Hepatic stellate cell (primary cell): ENCODE results near the gene ESRP2.

ENCODE experiments used
- DNase-seq: peaks from one replicate; pipeline ENCODE4 v3.0.0; 2011; ENCODE audit warnings: low spot score

ESRP2 gene

GRCh38 chr16:68263559-68264127 is 27.7 kb upstream of the ESRP2 start:
- no peak for DNase-seq

- no peak for DNase-seq
Observed at GRCh38 chr16:68259007-68259825, 23.3 kb upstream of the ESRP2 start.

DNA sequence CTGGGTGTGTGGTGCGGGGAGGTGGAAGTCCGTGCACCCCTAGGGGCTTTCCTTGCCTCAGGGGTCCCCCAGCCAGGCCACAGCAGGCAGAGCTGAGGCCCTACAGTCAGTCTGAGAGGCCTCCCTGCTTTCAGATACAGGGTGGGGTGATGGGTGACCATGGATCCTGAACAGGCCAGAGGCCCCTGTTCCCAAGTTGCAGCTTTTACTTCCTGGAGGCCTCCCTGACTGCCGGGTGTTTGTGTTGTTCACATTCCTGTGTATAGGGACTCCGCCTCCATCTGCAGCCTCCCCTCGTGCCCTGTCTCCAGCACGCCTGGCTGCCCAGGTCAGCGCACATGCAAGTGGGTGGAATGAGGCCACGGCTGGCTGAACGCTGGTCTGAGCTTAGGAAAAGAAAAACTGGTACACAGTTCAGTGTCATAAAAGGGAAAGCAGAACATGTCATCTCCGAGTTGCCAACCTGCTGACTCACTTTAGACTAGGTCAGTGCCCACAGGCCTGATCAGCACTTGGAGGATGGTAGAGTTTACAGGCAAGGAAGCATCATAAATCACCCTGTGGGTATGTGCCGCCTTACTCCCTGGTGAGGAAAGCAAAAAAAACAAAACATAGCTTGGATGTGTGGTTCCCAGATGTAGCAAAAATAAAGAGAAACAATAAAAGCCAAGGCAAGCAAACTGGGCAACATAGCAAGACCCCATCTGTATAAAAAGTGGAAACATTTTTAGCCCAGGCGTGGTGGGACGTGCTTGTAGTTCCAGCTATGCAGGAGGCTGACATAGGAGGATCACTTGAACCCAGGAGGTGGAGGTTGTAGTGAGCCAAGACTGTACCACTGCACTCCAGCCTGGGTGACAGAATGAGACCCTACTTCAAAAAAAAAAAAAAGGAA is 22.2 kb upstream of the ESRP2 start:
- DNase-seq = no peak

- no peak for DNase-seq
Observed at GRCh38 chr16:68257251-68257905, 21.5 kb upstream of the ESRP2 start.

DNA sequence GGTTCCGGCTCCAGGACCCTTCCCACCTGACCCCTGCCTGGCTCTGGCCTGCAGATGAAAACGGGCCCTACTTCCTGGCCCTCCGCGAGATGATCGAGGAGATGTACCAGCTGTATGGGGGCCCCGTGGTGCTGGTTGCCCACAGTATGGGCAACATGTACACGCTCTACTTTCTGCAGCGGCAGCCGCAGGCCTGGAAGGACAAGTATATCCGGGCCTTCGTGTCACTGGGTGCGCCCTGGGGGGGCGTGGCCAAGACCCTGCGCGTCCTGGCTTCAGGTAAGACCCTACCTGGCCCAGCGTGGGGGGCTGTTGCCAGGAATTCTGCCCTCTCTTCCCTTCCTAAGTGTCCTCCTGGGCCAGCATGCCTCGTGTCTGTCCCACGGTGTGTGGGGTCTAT is 19.8 kb upstream of the ESRP2 start:
- no peak for DNase-seq

- DNase-seq = no peak
Observed at GRCh38 chr16:68253721-68254120, 17.8 kb upstream of the ESRP2 start.

- no peak for DNase-seq
Observed at GRCh38 chr16:68252383-68252782, 16.5 kb upstream of the ESRP2 start.

- DNase-seq = no peak
Observed at GRCh38 chr16:68251832-68252231, 15.9 kb upstream of the ESRP2 start.

DNA sequence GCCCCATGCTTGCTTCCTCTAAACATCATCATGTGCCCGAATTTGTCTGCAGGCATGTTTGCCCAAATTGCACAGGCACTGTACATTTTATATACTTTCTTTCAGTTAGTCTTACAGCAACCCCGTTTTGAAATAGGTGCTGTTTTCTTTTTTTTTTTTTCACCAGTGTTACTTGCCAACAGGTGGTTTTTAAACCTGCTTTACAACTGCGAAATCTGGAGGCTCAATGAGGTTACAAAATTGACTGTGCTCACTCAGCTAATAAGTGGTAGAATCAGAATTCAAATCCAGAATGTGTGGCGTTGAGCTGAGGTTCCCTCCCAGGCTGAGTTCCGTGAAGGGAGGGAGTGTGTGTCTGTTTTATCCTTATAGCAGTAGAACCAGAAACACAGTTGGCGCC is 15.0 kb upstream of the ESRP2 start:
- DNase-seq = no peak

- DNase-seq = no peak
Observed at GRCh38 chr16:68249371-68249770, 13.4 kb upstream of the ESRP2 start.

GRCh38 chr16:68247932-68248331 is 12.0 kb upstream of the ESRP2 start:
- DNase-seq = no peak

- no peak for DNase-seq
Observed at GRCh38 chr16:68247400-68247799, 11.5 kb upstream of the ESRP2 start.

GRCh38 chr16:68246666-68247065 is 10.7 kb upstream of the ESRP2 start:
- no peak for DNase-seq

DNA sequence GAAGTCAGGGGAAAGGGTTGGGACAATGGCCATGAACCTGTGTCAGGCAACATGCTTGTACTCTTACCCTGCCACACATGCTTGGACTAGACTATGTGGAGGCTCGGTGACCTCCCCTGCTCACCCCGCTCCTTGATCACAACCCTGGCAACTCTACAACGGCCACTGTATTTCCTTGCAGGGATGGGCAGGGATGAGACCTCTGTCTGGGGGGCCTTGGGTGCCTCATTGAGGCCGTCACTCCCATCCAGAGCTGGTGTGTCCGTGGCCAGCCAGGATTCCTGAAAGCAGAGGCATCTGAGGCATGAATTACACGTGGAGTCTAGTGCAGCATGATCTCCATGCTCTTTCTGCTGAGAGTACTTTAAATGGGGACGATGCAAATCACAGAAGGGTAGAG is 10.2 kb upstream of the ESRP2 start:
- DNase-seq = no peak

DNA sequence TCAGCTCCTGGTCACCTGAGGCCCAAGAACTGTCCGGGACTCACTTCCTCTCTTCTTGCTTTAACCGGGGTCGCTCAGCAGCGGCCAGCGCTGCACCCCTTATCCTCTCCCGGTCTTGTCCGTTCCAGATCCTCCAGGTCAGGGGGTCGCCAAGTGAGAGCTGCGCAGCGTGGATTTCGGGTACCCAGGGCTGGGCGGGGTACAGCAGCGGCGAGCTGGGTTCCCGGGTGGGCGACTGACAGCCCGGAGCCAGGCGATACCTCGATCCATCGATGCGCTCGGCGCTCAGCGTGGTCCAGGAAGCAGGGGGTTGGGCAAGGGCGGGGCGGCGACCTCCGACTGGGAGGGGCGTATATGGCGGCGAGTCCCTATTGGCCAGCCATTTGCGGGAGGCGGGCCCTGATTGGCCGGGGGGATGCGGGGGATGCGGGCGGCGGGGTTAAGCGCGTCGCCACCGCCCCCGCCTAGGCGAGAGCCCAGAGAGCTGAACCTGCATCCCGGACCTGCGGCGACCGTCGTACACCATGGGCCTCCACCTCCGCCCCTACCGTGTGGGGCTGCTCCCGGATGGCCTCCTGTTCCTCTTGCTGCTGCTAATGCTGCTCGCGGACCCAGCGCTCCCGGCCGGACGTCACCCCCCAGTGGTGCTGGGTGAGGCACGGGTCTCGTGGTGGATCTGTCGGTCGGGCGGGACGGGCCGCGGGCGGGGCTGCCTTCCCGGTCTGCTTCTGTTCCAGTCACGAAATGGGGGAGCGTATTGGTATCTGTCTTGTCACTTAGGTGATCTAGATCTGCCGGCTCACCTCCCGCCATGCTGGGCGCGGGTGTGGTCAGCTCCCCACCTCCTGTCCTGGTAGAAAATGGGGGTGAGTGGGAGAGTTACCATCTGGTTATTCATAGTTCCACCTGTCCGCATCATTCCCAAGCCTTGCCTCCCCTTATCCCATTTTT is 9.3 kb upstream of the ESRP2 start, which contains the start of gene PLA2G15:
Gene PLA2G15 (plus strand): TSS at position 471 of the 951 bp plus-strand sequence. CDS start 54 bp downstream, at position 525.
- peak; percentile 98 for DNase-seq

GRCh38 chr16:68244481-68244902 is 8.6 kb upstream of the ESRP2 start:
- DNase-seq = no peak

DNA sequence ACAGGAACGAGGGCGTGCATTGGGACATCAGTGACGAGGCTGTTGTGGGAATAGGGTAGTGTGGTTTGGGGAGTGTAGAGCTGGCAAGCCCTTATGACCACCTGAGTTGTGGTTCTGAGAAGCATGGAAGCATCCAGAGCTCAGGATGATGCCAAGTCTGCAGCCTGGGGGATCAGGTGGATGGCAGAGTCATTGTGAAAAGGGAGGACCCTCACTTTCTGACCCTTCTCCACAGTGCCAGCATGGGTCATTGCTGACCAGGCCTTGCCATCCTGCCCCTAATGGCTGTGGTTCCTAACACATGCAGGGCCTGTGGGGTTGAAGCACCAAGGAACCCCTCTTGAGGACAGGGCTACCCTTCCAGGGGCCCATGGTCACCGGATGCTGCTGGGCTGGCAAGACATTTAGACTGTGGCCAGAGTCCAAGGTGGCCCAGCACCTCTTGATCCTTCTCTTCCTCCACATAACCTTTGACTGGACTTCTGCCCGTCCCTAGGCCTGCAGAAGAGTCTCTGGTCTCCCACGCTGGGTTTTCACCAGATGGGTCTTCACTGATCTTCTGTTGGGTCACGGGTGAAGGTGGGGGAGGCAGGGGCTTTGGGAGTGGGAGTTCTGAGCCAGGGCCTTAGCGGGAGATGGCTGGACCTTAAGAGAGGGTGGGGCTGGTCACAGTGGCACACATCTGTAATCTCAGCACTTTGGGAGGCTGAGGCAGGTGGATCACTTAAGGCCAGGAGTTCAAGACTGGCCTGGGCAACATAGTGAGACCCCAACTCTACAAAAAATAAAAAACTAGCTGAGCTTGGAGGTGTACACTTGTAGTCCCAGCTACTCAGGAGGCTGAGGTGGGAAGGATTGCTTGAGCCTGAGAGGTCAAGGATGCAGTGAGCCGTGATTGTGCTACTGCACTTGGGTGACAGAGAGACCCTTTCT is 7.3 kb upstream of the ESRP2 start:
- no peak for DNase-seq

DNA sequence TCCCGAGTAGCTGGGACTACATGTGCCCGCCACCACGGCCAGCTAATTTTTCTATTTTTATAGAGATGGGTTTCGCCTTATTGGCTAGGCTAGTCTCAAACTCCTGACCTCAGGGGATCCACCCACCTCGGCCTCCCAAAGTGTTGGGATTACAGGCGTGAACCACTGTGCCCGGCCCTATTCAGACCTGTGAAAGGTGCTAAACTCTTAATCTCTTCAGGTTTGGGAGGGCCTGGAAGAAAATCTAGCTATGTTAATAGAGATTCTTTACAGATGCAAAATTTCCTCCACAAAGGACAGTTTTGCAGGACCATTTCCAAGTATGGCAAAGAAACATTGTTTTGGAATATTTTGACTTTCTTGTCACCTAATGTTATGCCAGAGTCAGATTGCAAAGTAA is 6.2 kb upstream of the ESRP2 start:
- DNase-seq = no peak

- DNase-seq = no peak
Observed at GRCh38 chr16:68238029-68238345, 2.1 kb upstream of the ESRP2 start.
